KMS-11 (cell line): ENCODE measurements around the gene PSMC3IP.
A peak's percentile ranks its signal among the peaks of the same experiment; 100 is the strongest.
"Not testable (repeated sequence)": the region's sequence is repeated elsewhere in the genome, so short reads cannot be mapped to it uniquely, and the experiment has no call there.

Experiments
- H2AFZ ChIP-seq: fragments of 200-600 bp; sonication (generic); 2 replicates; pipeline ENCODE4 v1.6.1; 2016; ENCODE audit warnings: antibody characterized with exemption, mixed run types, low read depth
- H3K27ac ChIP-seq: fragments of 200-600 bp; sonication (generic); 2 replicates; pipeline ENCODE4 v1.6.1; 2016; ENCODE audit warnings: mild to moderate bottlenecking, mixed run types
- H3K27me3 ChIP-seq: fragments of 200-600 bp; sonication (generic); 2 replicates; pipeline ENCODE4 v1.6.1; 2017; ENCODE audit warnings: mild to moderate bottlenecking, low read depth, mixed run types, moderate library complexity; ENCODE audit not compliant: insufficient read depth
- H3K36me3 ChIP-seq: fragments of 200-600 bp; sonication (generic); 2 replicates; pipeline ENCODE4 v1.6.1; 2017; ENCODE audit warnings: mild to moderate bottlenecking, mixed run types; ENCODE audit not compliant: insufficient read depth
- H3K4me1 ChIP-seq: fragments of 200-600 bp; sonication (generic); 2 replicates; pipeline ENCODE4 v1.6.1; 2016; ENCODE audit warnings: mild to moderate bottlenecking, low read depth, mixed run types; ENCODE audit not compliant: poor library complexity, severe bottlenecking
- H3K4me2 ChIP-seq: fragments of 200-600 bp; sonication (generic); 2 replicates; pipeline ENCODE4 v1.7.0; 2016; ENCODE audit warnings: mild to moderate bottlenecking, mixed run types
- H3K4me3 ChIP-seq: fragments of 200-600 bp; sonication (generic); IDR thresholded peaks from 2 replicates; pipeline ENCODE4 v1.6.1; 2017; ENCODE audit warnings: low read depth, low read length, mixed read lengths; ENCODE audit not compliant: insufficient read depth
- H3K79me2 ChIP-seq: fragments of 200-600 bp; sonication (generic); 2 replicates; pipeline ENCODE4 v1.6.1; 2016; ENCODE audit warnings: low read depth, mixed run types; ENCODE audit not compliant: insufficient read depth
- H3K9ac ChIP-seq: fragments of 200-600 bp; sonication (generic); 2 replicates; pipeline ENCODE4 v1.6.1; 2016; ENCODE audit warnings: mild to moderate bottlenecking, mixed run types
- H4K20me1 ChIP-seq: fragments of 200-600 bp; sonication (generic); 2 replicates; pipeline ENCODE4 v1.6.1; 2016; ENCODE audit warnings: mild to moderate bottlenecking, mixed run types; ENCODE audit not compliant: insufficient read depth
- CTCF ChIP-seq: fragments of 200-600 bp; sonication (generic); conservative IDR thresholded peaks from 2 replicates; pipeline ENCODE4 v1.6.1; 2017; ENCODE audit warnings: low read depth, mild to moderate bottlenecking, antibody characterized with exemption, low read length, moderate library complexity, mixed read lengths

PSMC3IP gene

GRCh38 chr17:42618442-42619150, 41.1 kb upstream of the PSMC3IP start:
- peak overlapping the region; percentile 27; the same call in 1 of the 2 replicates for H3K9ac ChIP-seq
- H4K20me1 ChIP-seq = no peaks in the 10 kb centered on the region
- H3K4me3 ChIP-seq = no peak overlapping the region
- TF ChIP-seq CTCF = no peak; the same call in 1 of the 2 replicates
- no peaks in the 10 kb centered on the region; the same call in 1 of the 2 replicates for H3K36me3 ChIP-seq
- peaks cover 71% of the 10 kb centered on the region for H3K4me1 ChIP-seq
- peak overlapping the region; percentile 74 for H3K27ac ChIP-seq
- no peaks in the 10 kb centered on the region for H3K79me2 ChIP-seq
- H3K27me3 ChIP-seq = no peaks in the 10 kb centered on the region
- H2AFZ ChIP-seq = no peak overlapping the region
- H3K4me2 ChIP-seq = peak overlapping the region; percentile 91

- peak overlapping the region; percentile 91 for H3K4me2 ChIP-seq
- no peaks in the 10 kb centered on the region for H4K20me1 ChIP-seq
- H3K27me3 ChIP-seq = no peaks in the 10 kb centered on the region
- H3K9ac ChIP-seq = peak overlapping the region; percentile 16; the same call in 1 of the 2 replicates
- H2AFZ ChIP-seq = no peak overlapping the region
- H3K4me3 ChIP-seq = peak overlapping the region; percentile 15
- peak overlapping the region; percentile 74 for H3K27ac ChIP-seq
- peaks cover 69% of the 10 kb centered on the region for H3K4me1 ChIP-seq
- TF ChIP-seq CTCF = no peak
- no peaks in the 10 kb centered on the region for H3K79me2 ChIP-seq
- H3K36me3 ChIP-seq = peaks cover 2% of the 10 kb centered on the region; the same call in 1 of the 2 replicates
Observed at GRCh38 chr17:42617956-42618431, 40.5 kb upstream of the PSMC3IP start.

- Histone ChIP-seq H2AFZ (no peak overlapping the region), H3K36me3 (peaks cover 9% of the 10 kb centered on the region; the same call in 1 of the 2 replicates), H3K4me3 (no peak overlapping the region), H3K4me2 (no peak overlapping the region), H3K79me2 (peaks cover 17% of the 10 kb centered on the region), H4K20me1 (no peaks in the 10 kb centered on the region), H3K27ac (no peak overlapping the region), H3K27me3 (no peaks in the 10 kb centered on the region), H3K9ac (no peak overlapping the region), H3K4me1 (peaks cover 44% of the 10 kb centered on the region)
- no peak for TF ChIP-seq CTCF
Observed at GRCh38 chr17:42613699-42614295, 36.3 kb upstream of the PSMC3IP start.

- no peak overlapping the region for H3K9ac ChIP-seq
- peaks cover 43% of the 10 kb centered on the region for H3K4me1 ChIP-seq
- no peak for TF ChIP-seq CTCF
- no peak overlapping the region for H2AFZ ChIP-seq
- H3K27me3 ChIP-seq = no peaks in the 10 kb centered on the region
- H3K4me2 ChIP-seq = no peak overlapping the region
- H3K27ac ChIP-seq = no peak overlapping the region
- peaks cover 9% of the 10 kb centered on the region; the same call in 1 of the 2 replicates for H3K36me3 ChIP-seq
- H4K20me1 ChIP-seq = no peaks in the 10 kb centered on the region
- H3K79me2 ChIP-seq = peaks cover 34% of the 10 kb centered on the region
- no peak overlapping the region for H3K4me3 ChIP-seq
Observed at GRCh38 chr17:42612013-42612412, 34.5 kb upstream of the PSMC3IP start.

- peak overlapping the region; percentile 85 for H3K4me2 ChIP-seq
- H3K4me1 ChIP-seq = peaks cover 41% of the 10 kb centered on the region
- peak overlapping the region; percentile 70 for H3K9ac ChIP-seq
- not testable (repeated sequence) for H4K20me1 ChIP-seq, H3K4me3 ChIP-seq, H3K27me3 ChIP-seq, H3K36me3 ChIP-seq
- peak overlapping the region; percentile 42 for H3K27ac ChIP-seq
- peak overlapping the region; percentile 75; the same call in 1 of the 2 replicates for H2AFZ ChIP-seq
- H3K79me2 ChIP-seq = peaks cover 54% of the 10 kb centered on the region
Observed at GRCh38 chr17:42609814-42610801, 32.6 kb upstream of the PSMC3IP start.
